Kasumi-1 (cell line): Measurements from ENCODE around the gene ARHGAP9.
A peak's percentile ranks its signal among the peaks of the same experiment; 100 is the strongest.

Source experiments
- DNase-seq, 2 experiments: peaks; one replicate each; lab custom pipeline; 2025; lab: John Stamatoyannopoulos, UW

Gene ARHGAP9

DNA sequence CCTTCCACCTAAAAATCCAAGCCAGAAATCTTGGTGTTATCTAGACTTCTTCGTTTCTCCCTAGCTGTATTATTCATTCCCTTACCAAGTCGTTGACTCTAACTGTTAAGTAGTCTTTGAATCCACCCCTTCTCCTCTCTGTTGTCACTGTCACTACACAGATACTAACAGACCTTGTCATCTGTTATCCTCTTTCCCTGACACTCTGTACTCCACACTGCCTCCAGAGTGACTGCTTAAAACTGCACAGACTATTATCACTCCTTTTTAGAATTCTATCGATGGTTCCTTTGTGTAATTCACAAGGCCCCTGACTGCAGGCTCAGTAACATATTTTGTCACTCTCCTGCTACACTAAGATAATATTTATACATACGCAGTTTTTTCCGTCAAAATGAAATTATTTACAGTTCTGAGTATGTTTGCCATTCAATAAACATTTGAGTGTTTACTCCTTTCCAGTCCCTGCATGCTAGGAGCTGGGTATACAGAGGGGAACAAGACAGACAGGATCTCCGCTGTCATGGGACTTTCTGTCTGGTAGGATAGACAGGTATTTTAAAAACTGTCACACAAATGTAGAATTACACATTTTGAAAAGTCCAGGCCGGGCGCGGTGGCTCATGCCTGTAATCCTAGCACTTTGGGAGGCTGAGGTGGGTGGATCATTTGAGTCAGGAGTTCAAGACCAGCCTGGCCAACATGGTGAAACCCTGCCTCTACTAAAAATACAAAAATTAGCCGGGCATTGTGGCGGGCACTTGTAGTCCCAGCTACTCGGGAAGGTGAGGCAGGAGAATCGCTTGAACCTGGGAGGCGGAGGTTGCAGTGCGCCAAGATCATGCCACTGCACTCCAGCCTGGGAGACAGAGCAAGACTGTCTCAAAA is 12.0 kb upstream of the ARHGAP9 start:
- DNase-seq: peak; percentile 75 to 88

DNA sequence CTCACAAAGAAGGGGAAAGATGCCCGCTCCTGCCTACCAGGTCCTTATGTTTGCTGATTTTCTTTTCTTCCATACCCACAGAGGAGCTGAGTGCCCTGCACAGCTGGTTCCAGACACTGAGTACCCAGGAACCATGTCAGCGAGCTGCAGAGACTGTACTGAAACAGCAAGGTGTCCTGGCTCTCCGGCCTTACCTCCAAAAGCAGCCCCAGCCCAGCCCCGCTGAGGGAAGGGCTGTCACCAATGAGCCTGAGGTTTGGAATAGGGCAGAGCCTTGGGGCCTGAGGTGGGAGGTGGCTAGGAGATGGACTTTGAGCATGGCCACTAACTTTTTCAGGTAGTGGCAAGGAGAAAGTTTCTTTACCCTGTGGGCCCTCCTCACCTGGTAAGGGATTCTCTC is 10.5 kb upstream of the ARHGAP9 start:
- no peak for DNase-seq

DNA sequence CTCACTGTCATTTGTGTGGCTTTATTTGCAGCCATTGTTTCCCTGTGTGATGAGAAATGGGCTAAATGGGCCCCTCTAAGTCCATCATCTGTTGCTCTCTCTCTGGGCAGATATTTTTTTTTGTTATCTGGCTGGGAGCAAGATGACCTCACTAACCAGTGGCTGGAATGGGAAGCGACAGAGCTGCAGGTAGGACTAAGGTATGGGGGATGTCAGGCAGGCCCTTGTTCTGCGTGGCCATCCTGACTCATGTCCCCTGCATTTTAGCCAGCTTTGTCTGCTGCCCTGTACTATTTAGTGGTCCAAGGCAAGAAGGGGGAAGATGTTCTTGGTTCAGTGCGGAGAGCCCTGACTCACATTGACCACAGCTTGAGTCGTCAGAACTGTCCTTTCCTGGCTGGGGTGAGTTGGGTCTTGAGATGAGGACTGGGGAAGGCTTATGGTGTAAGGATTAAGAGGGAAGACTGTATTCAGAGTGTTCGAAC is 9.5 kb upstream of the ARHGAP9 start:
- no peak for DNase-seq

DNA sequence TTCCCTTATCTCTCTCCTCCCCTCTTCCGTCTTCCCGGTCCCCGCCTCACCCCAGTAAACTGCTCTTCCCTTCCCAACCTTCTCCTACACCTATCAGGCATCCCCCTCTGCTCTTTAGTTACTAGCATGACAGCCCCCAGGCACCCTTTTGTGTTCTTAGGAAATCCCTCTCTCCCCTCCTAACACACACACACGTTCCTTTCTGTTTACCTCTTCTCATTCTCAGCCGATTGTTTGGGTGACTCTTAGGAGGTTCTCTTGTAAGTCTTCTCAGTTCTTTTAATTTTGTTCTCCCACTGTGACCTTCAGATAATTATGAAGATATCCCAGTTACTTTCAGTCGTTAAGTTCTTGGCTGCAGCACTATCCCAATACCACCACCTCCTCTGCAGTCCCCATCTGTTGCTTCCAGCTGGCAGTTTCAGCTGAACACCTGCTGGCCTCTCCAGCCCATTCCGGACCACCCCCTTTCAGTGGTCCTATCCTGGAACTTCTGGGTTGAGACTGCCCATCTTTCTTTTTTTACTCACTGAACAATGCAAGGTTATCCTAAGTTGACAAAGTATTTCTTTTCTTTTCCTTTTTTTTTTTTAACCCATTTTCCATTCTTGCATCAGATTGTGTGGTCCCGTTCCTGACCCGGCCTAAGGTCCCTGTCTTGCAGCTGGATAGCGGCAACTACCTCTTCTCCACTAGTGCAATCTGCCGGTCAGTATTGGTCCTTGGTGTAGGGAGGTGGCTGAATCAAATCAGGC is 8.9 kb upstream of the ARHGAP9 start:
- DNase-seq: no peak

DNA sequence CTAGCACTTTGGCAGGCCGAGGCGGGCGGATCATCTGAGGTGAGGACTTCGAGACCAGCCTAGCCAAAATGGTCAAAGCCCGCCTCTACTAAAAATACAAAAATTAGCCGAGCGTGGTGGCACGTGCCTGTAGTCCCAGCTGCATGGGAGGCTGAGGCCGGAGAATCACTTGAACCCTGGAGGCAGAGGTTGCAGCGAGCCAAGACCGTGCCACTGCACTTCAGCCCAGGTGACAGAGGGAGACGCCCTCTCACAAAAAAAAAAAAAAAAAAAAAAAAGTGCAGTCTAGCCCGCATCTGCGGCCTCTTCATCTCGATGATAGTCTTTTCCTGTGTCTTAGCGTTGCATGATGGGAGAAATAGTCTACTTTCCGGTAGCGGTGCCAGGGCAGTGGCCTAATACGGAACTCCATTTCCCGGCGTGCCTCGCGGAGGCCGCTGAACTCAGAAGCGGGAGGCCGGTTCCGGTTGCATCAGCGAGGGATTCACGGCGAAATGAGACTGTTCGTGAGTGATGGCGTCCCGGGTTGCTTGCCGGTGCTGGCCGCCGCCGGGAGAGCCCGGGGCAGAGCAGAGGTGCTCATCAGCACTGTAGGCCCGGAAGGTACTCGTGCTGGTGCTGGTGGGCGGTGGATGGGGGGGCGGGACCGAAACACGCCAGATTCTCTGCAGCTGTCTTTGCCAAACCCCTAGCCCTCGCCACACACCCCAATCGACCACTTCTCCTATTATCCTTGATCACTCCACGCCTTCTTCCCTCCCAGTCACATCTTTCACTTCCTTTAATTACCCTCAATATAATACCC is 8.1 kb upstream of the ARHGAP9 start, which contains the start of gene MARS1:
Gene MARS1 (plus strand): TSS at position 472 of the 805 bp plus-strand sequence. CDS start 23 bp downstream, at position 495.
- DNase-seq: peak; percentile 97

DNA sequence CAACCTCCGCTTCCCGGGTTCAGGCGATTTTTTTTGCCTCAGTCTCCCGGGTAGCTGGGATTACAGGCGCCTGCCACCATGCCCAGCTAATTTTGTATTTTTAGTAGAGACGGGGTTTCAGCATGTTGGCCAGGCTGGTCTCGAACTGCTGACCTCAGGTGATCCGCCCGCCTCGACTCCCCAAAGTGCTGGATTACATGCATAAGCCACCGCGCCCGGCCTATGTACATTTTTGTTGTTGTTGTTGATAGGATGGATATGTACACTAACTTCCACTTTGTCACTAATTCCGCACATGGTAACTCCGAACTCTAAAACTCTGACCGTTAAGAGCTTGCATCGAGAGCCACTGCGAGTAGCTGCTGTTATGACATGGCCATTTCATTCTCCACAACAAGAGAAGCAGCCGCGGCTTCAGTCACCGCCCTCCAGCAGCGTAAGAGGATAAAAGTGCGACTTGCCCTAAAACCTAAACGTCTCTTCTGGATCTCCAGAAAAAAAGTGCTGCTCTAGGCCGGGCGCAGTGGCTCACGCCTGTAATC is 7.5 kb upstream of the ARHGAP9 start:
- no peak for DNase-seq

DNA sequence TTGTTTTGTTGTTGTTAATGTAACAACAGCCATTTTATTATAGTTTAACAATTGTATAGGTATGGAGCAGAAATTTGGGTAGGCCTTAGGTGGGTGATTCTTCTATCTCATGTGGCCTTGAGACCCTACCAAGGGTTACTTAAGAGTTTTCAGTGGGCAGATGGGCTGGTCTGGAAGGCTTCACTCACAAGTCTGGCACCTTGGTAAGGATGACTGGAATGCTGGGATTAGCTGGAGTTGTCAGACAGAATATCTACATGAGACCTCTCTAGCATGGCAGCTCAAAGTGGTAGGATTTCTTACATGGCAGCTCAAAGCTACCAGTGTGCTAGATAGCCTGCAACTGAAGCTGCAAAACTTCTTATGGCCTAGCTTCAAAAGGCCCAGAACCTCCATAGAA is 6.0 kb upstream of the ARHGAP9 start:
- no peak for DNase-seq

DNA sequence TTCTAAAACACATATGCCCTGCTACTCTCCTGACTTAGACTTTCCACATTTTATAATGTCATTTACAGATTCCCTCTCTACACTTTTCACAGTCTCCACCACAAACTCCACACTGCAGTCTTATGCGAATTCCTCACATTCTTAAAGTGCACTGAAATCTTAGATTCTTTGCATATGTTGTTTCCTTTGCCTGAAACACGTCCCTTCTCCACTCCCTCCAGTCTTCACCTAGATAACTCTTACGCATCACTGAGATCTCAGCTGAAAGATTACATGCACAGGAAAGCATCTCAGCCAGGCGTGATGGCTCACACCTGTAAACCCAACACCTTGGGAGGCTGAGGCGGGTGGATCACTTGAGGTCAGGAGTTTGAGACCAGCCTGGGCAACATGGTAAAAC is 3.8 kb upstream of the ARHGAP9 start:
- DNase-seq: no peak

DNA sequence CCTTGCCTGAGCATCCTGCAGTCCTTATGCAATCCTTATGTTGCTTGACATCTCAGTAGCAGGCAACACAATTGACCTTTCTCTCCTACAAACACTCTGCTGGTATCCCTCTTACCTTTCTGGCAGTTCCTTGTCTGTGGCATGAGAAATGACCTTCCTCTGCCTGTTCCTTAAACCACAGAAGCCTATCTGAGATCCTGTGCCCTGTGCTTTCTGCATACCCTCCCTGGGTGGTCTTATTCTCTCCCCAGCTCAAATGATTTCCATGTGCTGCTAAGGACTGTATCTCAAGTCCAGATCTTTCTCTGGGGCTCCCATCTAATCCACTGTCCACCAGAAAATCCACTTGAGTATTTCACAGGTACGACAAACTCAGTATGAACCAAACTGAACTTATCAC is 2.0 kb upstream of the ARHGAP9 start:
- DNase-seq: no peak

DNA sequence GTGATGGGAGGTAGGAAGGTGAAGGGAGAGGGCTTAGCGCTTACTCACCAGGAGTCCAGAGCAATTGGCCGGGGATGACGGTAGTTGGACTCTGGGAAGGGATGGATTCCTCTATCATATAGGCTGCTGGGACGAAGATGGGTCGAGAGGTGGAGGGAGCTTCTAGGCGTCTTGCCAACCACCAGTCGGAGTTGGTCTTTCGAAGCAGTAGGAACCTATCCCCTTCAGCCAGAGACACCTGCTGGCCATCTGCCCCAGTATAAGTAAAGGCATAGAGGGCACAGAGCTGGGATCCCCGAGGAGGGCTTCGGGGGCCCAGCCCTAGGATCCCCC is 657 bp downstream of the ARHGAP9 start:
- DNase-seq: no peak

DNA sequence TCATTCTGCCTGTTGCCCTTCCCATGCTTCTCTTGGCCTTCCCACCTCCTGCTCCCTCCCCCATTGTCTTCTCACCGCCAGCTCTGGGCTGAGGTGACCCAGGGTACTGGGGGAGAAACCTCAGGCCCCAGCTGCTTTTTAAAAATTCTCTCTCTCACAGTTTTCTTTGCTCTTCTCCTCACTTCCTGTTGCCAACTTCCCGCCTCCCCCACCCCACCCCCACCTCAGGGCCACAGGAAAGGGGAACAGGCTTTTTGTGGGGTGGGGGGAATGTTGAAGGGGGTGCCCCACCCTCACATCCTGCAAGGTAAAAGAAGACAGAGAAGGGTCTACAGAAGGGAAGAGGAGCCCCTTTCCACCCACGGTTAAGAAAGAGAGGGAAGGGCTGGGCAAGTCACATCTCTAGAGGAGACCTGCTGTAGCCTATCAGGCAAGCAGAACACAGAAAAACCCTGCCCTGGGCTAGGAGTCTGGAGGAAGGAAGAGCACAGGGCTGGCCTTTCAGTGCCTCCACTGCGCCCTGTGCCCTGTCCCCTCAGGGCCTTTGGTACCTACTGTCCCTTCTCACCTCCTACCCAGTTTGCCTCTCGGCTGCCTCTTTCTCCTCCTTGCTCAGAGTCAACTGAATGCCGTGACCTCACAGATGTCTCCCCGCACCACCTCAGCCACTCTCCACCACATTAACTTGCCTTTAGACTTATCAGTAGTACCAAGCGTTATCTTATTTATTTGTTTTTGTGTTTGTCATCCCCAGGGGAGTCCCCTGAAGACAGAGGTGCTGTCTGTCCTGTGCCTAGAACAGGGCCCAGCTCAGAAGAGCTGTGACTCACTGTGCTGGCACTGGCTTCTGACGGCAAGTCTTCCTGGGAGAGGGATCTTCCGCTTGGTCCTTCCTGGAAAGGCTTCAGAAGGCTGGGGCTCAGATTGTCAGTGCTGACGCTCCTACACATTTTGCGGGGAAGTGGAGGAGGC is 1.7 kb downstream of the ARHGAP9 start:
- peak; percentile 78 to 80 for DNase-seq

DNA sequence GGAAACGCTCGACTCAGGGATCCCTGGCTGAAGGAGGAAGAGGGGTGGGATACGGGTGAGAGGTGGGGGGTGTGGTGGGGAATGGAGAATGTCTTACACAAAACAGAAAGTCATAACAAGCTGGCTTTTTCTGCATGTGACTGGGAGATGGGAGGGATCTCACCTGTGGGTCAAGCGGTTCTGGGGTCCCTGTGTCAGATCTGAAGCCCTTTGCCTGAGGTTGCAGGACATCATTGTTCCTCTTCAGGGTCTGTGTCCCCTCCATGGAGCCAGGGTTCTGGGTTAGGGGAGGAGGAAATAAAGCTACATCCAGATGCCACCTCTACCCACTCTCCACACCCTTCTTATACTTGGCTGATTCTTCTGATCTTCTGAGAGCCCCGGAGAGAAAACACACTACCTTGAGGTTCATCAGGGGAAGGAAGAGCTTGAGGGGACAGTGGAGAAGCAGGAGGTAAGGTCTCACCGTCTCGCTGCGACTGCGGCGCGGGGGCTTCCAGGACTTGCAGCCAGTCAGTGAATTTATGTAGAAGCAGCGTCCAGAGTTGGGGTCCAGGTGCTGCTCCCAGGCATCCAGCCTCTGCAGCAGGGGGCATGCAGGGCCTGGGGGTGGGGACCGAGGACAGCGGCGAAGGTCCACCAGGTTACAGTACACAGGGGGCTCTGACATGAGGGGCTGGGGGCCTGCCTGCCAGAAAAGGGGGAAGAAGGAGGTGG is 2.5 kb downstream of the ARHGAP9 start:
- no peak for DNase-seq

DNA sequence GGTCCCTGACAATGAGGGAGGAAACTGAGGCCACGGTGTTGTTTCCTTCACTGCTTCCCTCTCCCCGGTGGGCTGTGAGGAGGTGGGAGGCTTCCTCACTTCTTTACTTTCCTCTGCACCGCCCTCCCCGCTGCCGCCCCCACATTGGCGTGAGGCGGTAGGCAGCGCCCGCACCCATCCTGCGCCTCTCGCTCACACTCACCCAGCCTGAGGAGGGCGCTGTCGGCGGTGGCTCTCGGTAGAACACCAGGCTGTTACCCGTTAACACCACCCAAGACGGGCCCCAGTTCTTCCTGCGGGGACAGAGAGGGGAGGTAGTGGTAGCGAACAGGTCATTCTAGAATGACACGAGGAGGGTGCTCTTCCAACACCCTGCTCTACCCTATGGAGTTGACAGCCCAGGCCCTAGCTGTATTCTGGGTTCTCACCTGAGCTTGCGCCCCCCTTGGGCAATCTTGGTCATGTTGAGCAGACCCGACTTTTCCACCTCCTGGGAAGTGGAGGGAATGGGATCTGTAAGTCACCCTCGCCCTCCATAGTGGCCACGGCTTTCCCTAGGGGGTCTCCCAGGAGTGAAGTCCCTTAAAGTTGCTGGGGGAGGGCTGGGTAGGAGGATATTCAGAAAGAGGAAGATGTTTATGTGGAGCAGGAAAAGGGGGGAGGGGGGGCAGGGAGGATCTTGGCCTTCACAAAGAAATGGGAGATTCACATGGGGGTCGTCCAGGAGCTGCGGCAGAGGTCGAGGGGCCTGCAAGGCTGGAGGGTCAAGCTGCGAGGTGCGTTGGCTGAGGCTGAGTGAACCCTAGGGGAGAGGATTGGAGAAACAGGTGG is 3.3 kb downstream of the ARHGAP9 start:
- peak; percentile 75 to 76 for DNase-seq

DNA sequence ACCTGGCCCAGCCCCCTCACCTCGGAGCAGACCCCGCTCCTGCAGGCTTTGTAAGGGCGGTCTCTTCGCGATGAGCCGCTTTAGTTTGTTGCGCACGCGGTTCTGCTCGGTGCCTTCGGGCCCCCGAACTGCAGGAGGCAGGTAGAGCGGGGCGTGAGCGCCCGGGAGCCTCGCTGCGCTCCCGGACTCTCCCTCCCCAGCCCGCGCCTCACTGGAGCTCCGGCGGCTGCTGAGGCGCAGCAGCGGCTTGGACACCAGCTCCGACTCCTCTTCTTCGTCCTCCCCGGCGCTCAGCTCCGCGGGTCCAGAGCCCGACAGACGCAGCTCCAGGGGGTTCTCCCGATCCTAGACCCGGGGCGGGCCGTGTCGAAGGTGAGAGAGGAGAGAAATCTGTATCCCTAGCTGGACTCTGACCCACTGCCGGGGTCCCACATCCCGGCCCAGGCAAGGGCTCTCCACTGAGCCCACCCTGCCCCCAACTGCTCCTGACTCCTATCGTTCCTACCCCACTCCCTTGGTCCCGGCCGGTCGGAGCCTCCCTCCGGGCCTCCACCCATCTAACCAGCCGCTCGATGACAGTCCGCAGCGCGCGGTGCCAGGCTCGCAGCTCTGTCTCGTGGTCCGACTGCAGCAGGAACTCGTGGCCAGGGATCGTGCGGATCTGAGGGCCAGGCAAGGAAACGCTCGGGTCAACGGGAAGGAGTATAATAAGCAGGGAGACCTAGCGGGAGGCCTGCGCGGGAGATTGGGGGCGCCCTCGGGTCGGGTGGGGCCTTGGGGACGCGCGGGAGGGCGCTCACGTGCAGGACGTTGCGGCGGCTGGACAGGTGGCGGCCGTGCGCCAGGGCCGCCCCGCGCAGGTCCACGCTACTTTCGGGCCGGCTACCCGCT is 4.2 kb downstream of the ARHGAP9 start:
- DNase-seq: no peak

DNA sequence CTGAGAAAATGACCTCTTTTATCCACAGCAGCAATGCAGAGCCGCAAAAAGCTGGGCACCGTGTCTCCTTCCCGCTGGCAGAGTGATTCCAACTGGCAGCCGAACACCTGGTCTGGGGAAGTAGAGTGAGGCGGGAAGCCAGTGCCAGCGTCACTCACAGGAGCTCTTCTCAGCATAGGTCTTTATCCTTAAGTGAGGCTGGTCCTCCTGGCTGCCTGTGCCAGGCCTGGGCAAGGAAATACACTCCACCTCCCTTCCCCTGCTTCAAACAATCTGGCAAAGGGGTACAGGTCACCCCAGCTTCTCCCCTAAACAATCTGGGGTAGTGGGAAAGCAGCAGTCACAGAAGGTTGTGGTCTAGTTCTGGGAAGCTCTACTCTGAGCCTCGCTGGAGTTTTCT is 4.8 kb downstream of the ARHGAP9 start:
- DNase-seq: no peak

DNA sequence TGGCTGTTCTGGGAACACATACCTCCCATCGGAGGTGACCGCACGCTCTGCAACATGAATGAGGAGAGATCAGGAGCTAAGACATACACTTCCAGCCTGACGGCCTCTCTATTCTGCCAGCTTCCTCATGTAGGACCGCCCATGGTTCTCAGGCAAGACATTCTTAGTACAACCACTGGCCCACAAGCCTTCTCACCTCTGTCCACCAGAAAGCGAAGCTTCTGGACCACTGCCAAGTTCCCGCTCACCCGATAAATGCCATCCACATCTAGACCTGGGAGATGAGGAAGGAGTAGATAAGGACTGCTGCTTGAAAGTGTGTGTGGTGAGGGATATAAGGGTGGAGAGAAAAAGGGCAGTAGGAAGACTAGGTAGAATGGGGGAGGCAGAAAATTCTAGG is 5.2 kb downstream of the ARHGAP9 start:
- no peak for DNase-seq

DNA sequence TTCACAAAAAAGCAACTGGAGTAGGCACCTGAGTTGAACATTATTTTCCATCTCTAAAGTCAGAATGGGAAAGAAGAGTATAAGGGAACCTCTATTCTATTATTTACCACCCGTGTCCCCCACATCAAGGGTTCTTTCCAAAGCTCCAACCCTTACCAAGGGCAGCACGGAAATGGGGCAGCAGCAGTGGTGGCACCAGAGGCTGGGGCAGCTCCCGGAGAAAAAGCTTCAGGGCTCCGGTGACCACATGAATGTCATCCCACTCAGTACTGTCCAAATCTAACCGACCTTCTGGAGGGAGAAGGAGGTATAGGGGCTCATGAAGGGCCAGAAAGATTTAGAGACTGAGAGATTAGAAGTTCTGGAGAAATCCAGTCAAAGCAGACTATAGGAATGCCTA is 5.8 kb downstream of the ARHGAP9 start:
- no peak for DNase-seq

DNA sequence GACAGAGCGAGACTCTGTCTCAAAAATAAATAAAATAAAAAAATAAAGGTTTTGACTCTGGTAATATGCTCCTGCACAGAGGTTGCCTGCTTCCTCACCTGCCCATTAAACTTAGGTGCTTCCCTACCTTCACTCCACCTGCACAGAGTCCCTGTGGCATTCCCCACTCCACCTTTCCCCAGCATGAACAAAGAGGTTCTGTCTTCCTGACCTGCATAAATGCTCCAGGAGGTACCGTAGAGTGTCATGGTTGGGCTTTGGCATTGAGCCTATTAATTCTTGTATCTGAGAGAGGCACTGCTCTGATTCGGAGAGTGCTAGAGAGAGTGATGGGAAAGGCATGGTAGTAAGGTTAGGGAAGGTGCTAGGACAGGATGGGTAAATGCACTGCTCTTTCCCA is 6.3 kb downstream of the ARHGAP9 start:
- DNase-seq: no peak
